Astrocyte of the spinal cord (primary cell): Measurements from ENCODE around the gene SLC26A1.
"Not testable (repeated sequence)": the region's sequence is repeated elsewhere in the genome, so short reads cannot be mapped to it uniquely, and the experiment has no call there.

ENCODE experiments used
- DNase-seq: peaks from one replicate; pipeline ENCODE4 v3.0.0; 2011; ENCODE audit warnings: low read depth, low spot score
- H3K4me3 ChIP-seq: 2 replicates; pipeline ENCODE4 v1.5.1; 2011; ENCODE audit warnings: low read depth, mild to moderate bottlenecking, low read length, moderate library complexity
- CTCF ChIP-seq: IDR thresholded peaks from 2 replicates; pipeline ENCODE4 v1.5.1; 2012; ENCODE audit warnings: low read depth, mild to moderate bottlenecking, low read length, inconsistent platforms
- in situ Hi-C: cut with HindIII; loops from 2 replicates; pipeline ENCODE4 v1.10.0; 2017; ENCODE audit warnings: low sequenced_read_pairs

The SLC26A1 gene

GRCh38 chr4:1003271-1004070 lies 10.3 kb upstream of the SLC26A1 start:
- no peak overlapping the region for H3K4me3 ChIP-seq
- no peak for TF ChIP-seq CTCF
- DNase-seq = no peak
- in situ Hi-C loops = no loop called here

GRCh38 chr4:1002631-1003251 lies 9.5 kb upstream of the SLC26A1 start:
- no peak overlapping the region for H3K4me3 ChIP-seq
- no peak for DNase-seq
- in situ Hi-C loops = no loop called here
- TF ChIP-seq CTCF = no peak

GRCh38 chr4:1002131-1002630 lies 9.0 kb upstream of the SLC26A1 start:
- in situ Hi-C loops = no loop called here

GRCh38 chr4:1001561-1002130 lies 8.4 kb upstream of the SLC26A1 start:
- in situ Hi-C loops = no loop called here
- DNase-seq = no peak
- no peak overlapping the region for H3K4me3 ChIP-seq
- TF ChIP-seq CTCF = no peak

More at GRCh38 chr4:1002131-1002630, 9.0 kb upstream of the SLC26A1 start:
- no peak overlapping the region for H3K4me3 ChIP-seq
- no peak for TF ChIP-seq CTCF
- DNase-seq = no peak

- no peak for DNase-seq
- no peak overlapping the region for H3K4me3 ChIP-seq
- no peak for TF ChIP-seq CTCF
- in situ Hi-C loops = no loop called here
Measured at GRCh38 chr4:1000686-1001260, 7.6 kb upstream of the SLC26A1 start.

- TF ChIP-seq CTCF = no peak
- no peak overlapping the region for H3K4me3 ChIP-seq
- no peak for DNase-seq
- in situ Hi-C loops = no loop called here
Measured at GRCh38 chr4:999882-1000425, 6.8 kb upstream of the SLC26A1 start.

GRCh38 chr4:999240-999863 lies 6.1 kb upstream of the SLC26A1 start:
- DNase-seq, H3K4me3 ChIP-seq, in situ Hi-C loops: not testable (repeated sequence)
